Measurements from ENCODE around the gene GRID1. TPM values are rescaled to one million over a fixed set of nuclear protein-coding genes. Genes with fewer than 3 reads are reported as not detected.

GRID1 gene
- total and polyA plus RNA-seq, 10 of the 15 experiments (the other 5 are each of a cell fraction or from before 2014, with no cell fraction given) = 0.04 to 0.62 (median 0.08) TPM; not detected in 5

DNA sequence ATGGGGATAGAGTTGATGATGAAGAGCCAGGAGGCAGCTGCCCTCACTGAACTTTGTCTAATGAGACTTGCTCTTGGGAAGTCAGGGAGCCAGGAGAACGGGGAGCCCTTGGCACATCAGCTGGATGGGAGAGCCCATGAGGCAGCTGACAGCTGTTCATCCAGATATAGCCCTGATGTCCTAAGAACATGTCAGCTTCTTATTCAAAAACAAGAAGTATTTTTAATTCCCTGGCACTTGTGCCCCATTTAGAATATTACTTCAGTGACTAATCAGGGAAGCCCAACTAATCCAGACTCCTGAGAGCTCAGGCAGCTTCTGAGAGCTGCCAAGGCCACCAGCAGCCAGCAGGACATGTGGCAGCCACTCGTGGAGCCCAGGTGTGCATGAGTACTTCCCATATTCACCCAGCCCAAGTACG is 363.4 kb downstream of the GRID1 start (continued):
- TF ChIP-seq CUX1 (IDR thresholded peaks at IDR 0.05; ENCODE audit: insufficient replicate concordance, low read depth, low read length) (no peak), CEBPZ (IDR thresholded peaks at IDR 0.05; ENCODE audit: low read depth, low read length) (no peak), TAF1 (IDR thresholded peaks at IDR 0.05; ENCODE audit: borderline replicate concordance, low read depth, low read length) (no peak), NRF1 (conservative IDR thresholded peaks at IDR 0.05; ENCODE audit: low read depth, low read length) (no peak), YY1 (IDR thresholded peaks at IDR 0.05; ENCODE audit: low read depth, low read length) (no peak), ZNF207 (IDR thresholded peaks at IDR 0.05; ENCODE audit: borderline replicate concordance) (no peak), ZNF24 (IDR thresholded peaks at IDR 0.05) (no peak), KAT2A (conservative IDR thresholded peaks at IDR 0.05; ENCODE audit: control insufficient read depth, low read depth, low read length) (no peak)
- TF ChIP-seq, protein P1, sequence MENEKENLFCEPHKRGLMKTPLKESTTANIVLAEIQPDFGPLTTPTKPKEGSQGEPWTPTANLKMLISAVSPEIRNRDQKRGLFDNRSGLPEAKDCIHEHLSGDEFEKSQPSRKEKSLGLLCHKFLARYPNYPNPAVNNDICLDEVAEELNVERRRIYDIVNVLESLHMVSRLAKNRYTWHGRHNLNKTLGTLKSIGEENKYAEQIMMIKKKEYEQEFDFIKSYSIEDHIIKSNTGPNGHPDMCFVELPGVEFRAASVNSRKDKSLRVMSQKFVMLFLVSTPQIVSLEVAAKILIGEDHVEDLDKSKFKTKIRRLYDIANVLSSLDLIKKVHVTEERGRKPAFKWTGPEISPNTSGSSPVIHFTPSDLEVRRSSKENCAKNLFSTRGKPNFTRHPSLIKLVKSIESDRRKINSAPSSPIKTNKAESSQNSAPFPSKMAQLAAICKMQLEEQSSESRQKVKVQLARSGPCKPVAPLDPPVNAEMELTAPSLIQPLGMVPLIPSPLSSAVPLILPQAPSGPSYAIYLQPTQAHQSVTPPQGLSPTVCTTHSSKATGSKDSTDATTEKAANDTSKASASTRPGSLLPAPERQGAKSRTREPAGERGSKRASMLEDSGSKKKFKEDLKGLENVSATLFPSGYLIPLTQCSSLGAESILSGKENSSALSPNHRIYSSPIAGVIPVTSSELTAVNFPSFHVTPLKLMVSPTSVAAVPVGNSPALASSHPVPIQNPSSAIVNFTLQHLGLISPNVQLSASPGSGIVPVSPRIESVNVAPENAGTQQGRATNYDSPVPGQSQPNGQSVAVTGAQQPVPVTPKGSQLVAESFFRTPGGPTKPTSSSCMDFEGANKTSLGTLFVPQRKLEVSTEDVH (IDR thresholded peaks at IDR 0.05; ENCODE audit: low read depth, partially characterized antibody) = no peak
- TF ChIP-seq, protein P2, sequence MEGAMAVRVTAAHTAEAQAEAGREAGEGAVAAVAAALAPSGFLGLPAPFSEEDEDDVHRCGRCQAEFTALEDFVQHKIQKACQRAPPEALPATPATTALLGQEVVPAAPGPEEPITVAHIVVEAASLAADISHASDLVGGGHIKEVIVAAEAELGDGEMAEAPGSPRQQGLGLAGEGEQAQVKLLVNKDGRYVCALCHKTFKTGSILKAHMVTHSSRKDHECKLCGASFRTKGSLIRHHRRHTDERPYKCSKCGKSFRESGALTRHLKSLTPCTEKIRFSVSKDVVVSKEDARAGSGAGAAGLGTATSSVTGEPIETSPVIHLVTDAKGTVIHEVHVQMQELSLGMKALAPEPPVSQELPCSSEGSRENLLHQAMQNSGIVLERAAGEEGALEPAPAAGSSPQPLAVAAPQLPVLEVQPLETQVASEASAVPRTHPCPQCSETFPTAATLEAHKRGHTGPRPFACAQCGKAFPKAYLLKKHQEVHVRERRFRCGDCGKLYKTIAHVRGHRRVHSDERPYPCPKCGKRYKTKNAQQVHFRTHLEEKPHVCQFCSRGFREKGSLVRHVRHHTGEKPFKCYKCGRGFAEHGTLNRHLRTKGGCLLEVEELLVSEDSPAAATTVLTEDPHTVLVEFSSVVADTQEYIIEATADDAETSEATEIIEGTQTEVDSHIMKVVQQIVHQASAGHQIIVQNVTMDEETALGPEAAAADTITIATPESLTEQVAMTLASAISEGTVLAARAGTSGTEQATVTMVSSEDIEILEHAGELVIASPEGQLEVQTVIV (IDR thresholded peaks at IDR 0.05; ENCODE audit: borderline replicate concordance, partially characterized antibody) = no peak
